ENCODE results near the gene FOXO1.

GRCh38 chr13:40612041-40612440 is 54.4 kb downstream of the FOXO1 start:
- no peak for TF ChIP-seq CTCF (IDR thresholded peaks at IDR 0.05)
- no peak for TF ChIP-seq POLR2A (IDR thresholded peaks at IDR 0.05)

All from lower leg skin (tissue), 3 donors.